Lower leg skin (tissue), 4 donors: Measurements from ENCODE around the gene MED9. TPM values are rescaled to one million over a fixed set of nuclear protein-coding genes. Genes with fewer than 3 reads are reported as not detected.
"Not testable (repeated sequence)": the region's sequence is repeated elsewhere in the genome, so short reads cannot be mapped to it uniquely, and the experiment has no call there.

Experiments used
- DNase-seq, 2 donors: peaks; one replicate each; pipeline ENCODE4 v3.0.0-alpha.2; 2019; ENCODE audit warnings: low spot score in 2 of 2
- H3K4me3 ChIP-seq: fragments of 200-600 bp; sonication (generic); 2 replicates; pipeline ENCODE4 v1.5.1; 2017; ENCODE audit warnings: mild to moderate bottlenecking, low read depth; ENCODE audit not compliant: poor library complexity, severe bottlenecking
- POLR2A ChIP-seq, 2 donors: fragments of 450-650 bp; IDR thresholded peaks; one replicate each; pipeline ENCODE4 v1.6.1; 2016 to 2017; ENCODE audit warnings: antibody characterized with exemption in 2 of 2, mild to moderate bottlenecking in 1 of 2, moderate library complexity in 1 of 2
- WGBS, 2 donors: methylation state at CpG; one replicate each; pipeline ENCODE4 v1.1.5; 2018; 5-methylcytosine and 5-hydroxymethylcytosine counted together
- intact Hi-C: fragments of 100-400 bp; cut with DNase I; formaldehyde crosslinking; loops from one replicate; pipeline ENCODE4 v1.15.0; 2023; ENCODE audit warnings: low total_unique reads
- total RNA-seq, 4 donors: library from RNA; depleted of rRNA; stranded (reverse); fragments of >200 nt; gene quantifications; one replicate each; pipeline ENCODE4 v1.1.0, GENCODE V29; 2016
- TF ChIP-seq, protein P1 (sequence below), 3 donors: fragments of 450-650 bp; IDR thresholded peaks; one replicate each; pipeline ENCODE4 v1.5.1; 2016; ENCODE audit warnings: antibody characterized with exemption in 3 of 3, mild to moderate bottlenecking in 3 of 3, moderate library complexity in 2 of 3

Gene MED9
- total RNA-seq, 4 donors from 2014 or later, result 14.8 to 29.3 (median 24.2) TPM

DNA sequence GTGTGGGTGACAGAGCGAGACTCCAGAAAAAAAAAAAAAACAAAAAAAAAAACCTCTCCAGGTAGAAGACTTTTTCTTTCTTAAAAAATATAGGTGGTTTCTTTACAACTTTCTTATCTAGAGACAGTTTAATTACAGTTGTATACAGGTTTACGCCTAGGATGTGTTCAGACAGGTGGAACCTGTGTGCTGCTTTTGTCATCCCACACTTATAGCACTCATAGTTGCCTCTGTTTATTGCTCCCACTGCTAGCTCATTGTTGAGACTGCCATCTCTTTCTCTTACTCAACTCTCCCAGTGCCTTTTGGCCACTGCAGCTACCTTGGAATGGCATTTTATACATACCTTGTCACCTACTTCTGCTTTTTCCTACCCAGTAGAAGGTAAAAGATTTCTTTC is 19.1 kb upstream of the MED9 start:
- intact Hi-C loops, result no loop called here
- no peak for DNase-seq
- 50 to 78% methylated on average over 2 of the region's 2 CpGs for WGBS, 2 donors
- TF ChIP-seq, protein P1, sequence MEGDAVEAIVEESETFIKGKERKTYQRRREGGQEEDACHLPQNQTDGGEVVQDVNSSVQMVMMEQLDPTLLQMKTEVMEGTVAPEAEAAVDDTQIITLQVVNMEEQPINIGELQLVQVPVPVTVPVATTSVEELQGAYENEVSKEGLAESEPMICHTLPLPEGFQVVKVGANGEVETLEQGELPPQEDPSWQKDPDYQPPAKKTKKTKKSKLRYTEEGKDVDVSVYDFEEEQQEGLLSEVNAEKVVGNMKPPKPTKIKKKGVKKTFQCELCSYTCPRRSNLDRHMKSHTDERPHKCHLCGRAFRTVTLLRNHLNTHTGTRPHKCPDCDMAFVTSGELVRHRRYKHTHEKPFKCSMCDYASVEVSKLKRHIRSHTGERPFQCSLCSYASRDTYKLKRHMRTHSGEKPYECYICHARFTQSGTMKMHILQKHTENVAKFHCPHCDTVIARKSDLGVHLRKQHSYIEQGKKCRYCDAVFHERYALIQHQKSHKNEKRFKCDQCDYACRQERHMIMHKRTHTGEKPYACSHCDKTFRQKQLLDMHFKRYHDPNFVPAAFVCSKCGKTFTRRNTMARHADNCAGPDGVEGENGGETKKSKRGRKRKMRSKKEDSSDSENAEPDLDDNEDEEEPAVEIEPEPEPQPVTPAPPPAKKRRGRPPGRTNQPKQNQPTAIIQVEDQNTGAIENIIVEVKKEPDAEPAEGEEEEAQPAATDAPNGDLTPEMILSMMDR (IDR thresholded peaks at IDR 0.05), result no peak
- TF ChIP-seq POLR2A (IDR thresholded peaks at IDR 0.05), result no peak
- H3K4me3 ChIP-seq, result no peak overlapping the region

- intact Hi-C loops, result no loop called here
- DNase-seq, result no peak
- TF ChIP-seq, protein P1 (IDR thresholded peaks at IDR 0.05), result no peak
- TF ChIP-seq POLR2A (IDR thresholded peaks at IDR 0.05), result no peak
- H3K4me3 ChIP-seq, result no peak overlapping the region
- WGBS, 2 donors, result 85 to 92% methylated on average over 4 of the region's 4 CpGs
These were observed 16.8 kb upstream of the MED9 start for GRCh38 chr17:17460038-17460437.

GRCh38 chr17:17462048-17462824 is 14.6 kb upstream of the MED9 start:
- TF ChIP-seq, protein P1 (IDR thresholded peaks at IDR 0.05), result no peak
- no peak for TF ChIP-seq POLR2A (IDR thresholded peaks at IDR 0.05)
- 69 to 77% methylated on average over 15 of the region's 15 CpGs for WGBS, 2 donors
- no peak overlapping the region for H3K4me3 ChIP-seq
- intact Hi-C loops, result no loop called here
- no peak for DNase-seq

DNA sequence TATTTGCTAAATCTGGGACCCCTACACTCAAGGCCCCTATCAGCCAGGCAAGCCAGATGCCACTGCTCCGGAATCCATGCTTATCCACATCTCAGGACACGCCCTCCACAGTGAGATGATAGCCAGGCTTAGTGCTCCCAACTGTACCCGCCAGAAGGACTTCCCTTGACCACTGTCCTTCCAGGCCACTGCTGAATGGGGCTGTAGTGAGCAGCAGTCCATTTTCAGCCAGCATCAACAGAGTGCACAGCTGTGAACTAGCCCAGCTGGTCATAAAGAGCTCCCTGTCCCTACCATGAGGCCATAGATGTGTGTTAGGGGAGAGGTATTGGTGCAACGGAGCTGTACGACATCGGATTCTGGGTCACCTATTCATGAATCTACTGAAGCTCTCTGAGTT is 13.0 kb upstream of the MED9 start:
- intact Hi-C loops, result no loop called here
- no peak for DNase-seq
- 89 to 91% methylated on average over 6 of the region's 6 CpGs for WGBS, 2 donors
- TF ChIP-seq, protein P1 (IDR thresholded peaks at IDR 0.05), result no peak
- no peak for TF ChIP-seq POLR2A (IDR thresholded peaks at IDR 0.05)
- H3K4me3 ChIP-seq, result no peak overlapping the region

DNA sequence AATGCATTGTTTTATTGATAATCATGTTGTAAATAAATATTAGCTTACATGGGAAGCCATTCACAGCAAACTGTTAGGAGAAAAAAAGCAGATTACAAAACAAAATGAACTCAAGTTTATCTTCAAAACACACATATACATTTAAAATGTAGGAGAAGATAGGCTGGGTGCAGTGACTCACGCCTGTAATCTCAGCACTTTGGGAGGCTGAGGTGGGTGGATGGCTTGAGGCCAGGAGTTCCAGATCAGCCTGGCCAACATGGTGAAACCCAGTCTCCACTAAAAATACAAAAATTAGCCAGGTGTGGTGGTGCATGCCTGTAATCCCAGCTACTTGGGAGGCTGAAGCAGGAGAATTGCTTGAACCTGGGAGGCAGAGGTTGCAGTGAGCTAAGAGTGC is 10.9 kb upstream of the MED9 start:
- H3K4me3 ChIP-seq, DNase-seq, intact Hi-C loops: not testable (repeated sequence)
- WGBS, 2 donors, result 31 to 63% methylated on average over 1 of the region's 1 CpG

DNA sequence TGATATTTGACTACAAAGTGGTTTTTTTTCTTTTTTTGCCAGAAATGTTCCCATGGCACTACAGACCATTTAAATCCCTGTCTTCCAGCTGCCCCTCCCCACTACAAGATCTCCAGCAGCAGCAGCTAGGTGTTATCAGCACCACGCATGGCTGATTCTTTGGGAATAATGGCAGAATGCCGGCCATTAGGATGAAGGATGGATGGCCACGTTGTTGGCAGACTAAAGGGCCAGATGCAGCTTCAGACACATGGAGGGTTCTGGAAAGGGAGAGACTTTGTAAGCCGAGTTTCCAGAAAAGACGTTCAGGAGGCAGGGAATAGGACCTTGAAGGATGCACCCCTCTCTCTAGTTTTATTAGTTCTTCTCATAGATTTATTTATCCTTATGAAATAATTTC is 10.3 kb upstream of the MED9 start:
- WGBS, 2 donors, result 44 to 64% methylated on average over 5 of the region's 5 CpGs
- no peak overlapping the region for H3K4me3 ChIP-seq
- TF ChIP-seq, protein P1 (IDR thresholded peaks at IDR 0.05), result no peak
- no peak for TF ChIP-seq POLR2A (IDR thresholded peaks at IDR 0.05)
- intact Hi-C loops, result no loop called here
- DNase-seq, result no peak
